WERI-Rb-1 (cell line): ENCODE results near the gene CGB8.

Experiments
- DNase-seq: peaks from one replicate; pipeline ENCODE4 v3.0.0-alpha.2; 2020
- H3K27ac ChIP-seq: fragments of 250-450 bp; sonication (Bioruptor Pico); 2 replicates; pipeline ENCODE4 v1.5.1; 2020; ENCODE audit warnings: mild to moderate bottlenecking, moderate library complexity
- H3K27me3 ChIP-seq: fragments of 250-450 bp; sonication (Bioruptor Pico); 2 replicates; pipeline ENCODE4 v1.5.1; 2021; ENCODE audit warnings: mild to moderate bottlenecking, low read depth, moderate library complexity; ENCODE audit not compliant: insufficient read depth, severe bottlenecking
- H3K36me3 ChIP-seq: fragments of 250-450 bp; sonication (Bioruptor Pico); 2 replicates; pipeline ENCODE4 v1.5.1; 2020; ENCODE audit warnings: mild to moderate bottlenecking, moderate library complexity
- H3K4me3 ChIP-seq: 2 replicates; pipeline ENCODE4 v1.5.1; 2011; ENCODE audit warnings: low read depth, mild to moderate bottlenecking, control low read depth, low read length
- H3K9me3 ChIP-seq: fragments of 250-450 bp; sonication (Bioruptor Pico); 2 replicates; pipeline ENCODE4 v1.5.1; 2021; ENCODE audit warnings: mild to moderate bottlenecking, moderate library complexity; ENCODE audit not compliant: severe bottlenecking
- TF ChIP-seq, protein P1 (sequence below): IDR thresholded peaks from 2 replicates; pipeline ENCODE4 v1.5.1; 2011; ENCODE audit warnings: low read depth, mild to moderate bottlenecking, control low read depth, inconsistent platforms, low read length

CGB8 gene

DNA sequence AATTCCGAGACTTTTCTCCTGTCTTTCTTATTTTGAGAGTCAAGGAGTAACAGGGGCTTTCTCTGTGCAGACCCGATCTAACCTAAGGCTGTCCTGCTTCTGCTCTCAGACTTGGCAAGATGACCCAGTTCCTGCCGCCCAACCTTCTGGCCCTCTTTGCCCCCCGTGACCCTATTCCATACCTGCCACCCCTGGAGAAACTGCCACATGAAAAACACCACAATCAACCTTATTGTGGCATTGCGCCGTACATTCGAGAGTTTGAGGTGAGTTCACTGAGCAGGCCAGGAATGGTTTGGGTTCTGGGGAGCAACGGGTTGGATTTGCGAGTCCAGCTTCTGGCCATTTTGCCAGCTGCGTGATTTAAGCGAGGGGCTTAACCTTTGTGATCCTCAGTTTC lies 37.4 kb upstream of the CGB8 start:
- Histone ChIP-seq H3K36me3 (peaks cover 56% of the 10 kb centered on the region), H3K27ac (peak overlapping the region; percentile 96)
- TF ChIP-seq, protein P1, sequence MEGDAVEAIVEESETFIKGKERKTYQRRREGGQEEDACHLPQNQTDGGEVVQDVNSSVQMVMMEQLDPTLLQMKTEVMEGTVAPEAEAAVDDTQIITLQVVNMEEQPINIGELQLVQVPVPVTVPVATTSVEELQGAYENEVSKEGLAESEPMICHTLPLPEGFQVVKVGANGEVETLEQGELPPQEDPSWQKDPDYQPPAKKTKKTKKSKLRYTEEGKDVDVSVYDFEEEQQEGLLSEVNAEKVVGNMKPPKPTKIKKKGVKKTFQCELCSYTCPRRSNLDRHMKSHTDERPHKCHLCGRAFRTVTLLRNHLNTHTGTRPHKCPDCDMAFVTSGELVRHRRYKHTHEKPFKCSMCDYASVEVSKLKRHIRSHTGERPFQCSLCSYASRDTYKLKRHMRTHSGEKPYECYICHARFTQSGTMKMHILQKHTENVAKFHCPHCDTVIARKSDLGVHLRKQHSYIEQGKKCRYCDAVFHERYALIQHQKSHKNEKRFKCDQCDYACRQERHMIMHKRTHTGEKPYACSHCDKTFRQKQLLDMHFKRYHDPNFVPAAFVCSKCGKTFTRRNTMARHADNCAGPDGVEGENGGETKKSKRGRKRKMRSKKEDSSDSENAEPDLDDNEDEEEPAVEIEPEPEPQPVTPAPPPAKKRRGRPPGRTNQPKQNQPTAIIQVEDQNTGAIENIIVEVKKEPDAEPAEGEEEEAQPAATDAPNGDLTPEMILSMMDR, result no peak

DNA sequence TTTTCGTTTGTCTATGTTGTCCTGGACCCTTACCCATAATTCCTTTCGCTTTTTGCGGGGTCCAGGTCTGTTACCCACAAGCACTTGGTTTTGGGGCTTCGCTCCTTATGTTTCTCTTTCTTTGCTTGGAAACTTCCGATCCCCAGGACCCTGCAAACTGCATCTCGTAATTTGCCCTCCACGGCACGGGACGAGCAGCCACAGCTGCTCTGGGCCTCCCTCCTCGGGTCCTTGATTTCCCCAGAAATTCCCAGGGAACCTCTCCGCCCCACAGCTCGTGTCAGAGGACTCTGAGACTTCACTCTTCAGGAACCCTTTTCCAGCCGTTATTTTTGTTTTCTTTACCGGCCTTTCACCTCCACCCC lies 36.9 kb upstream of the CGB8 start:
- Histone ChIP-seq H3K27me3 (no peaks in the 10 kb centered on the region), H3K9me3 (peaks cover 3% of the 10 kb centered on the region), H3K27ac (peak overlapping the region; percentile 96), H3K36me3 (peaks cover 51% of the 10 kb centered on the region), H3K4me3 (peak overlapping the region; percentile 99)
- TF ChIP-seq, protein P1, result no peak
- DNase-seq, result no peak

More for the DNA sequence above, 37.4 kb upstream of the CGB8 start:
- no peak for DNase-seq
- peak overlapping the region; percentile 99 for H3K4me3 ChIP-seq
- no peaks in the 10 kb centered on the region for H3K27me3 ChIP-seq
- peaks cover 3% of the 10 kb centered on the region for H3K9me3 ChIP-seq

DNA sequence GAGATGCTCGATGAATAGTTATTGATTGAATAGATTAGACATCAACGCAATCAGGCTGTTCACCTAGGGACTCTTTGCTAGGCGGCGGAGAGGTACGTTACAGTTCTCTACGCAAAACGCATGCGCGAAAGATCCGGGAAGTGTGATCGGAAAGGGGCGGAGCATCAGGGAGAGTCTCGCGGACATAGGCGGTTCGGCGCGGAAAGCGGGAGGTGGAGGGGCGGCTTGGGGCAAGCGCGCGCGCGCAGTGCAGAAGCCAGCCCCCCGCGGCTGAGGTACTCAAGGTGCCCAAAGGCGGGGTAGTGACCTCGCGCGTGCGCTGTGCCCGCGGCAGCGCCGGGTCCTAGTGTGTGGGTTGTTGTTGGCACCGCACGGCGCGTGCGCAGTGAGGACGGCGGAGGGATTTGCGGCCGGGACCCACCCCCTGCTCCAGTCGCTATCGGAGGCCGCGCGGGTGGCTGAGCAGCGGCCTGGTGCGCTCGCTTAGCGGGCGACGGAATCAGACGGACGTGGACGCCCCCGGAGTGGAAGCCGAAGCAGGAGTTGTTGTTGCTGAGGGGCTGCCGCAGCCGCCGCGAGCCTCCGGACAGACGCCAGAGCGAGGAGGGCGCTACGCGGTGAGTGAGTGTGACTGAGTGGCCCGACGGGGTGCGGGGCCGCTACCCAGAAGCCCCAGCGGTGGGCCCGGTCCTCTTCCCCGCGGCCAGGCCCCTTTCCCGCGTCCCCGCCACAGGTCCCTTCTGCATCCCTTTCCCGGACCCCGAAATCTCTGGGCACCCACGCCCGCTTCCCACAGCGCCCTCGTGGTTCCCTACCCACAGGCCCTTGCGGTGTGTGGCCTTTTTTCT lies 36.3 kb upstream of the CGB8 start, which contains the start of gene SNRNP70:
Gene SNRNP70 (plus strand): TSS at position 432 of the 848 bp plus-strand sequence. CDS start 964 bp downstream, outside the sequence.
- TF ChIP-seq, protein P1, result no peak
- no peaks in the 10 kb centered on the region for H3K27me3 ChIP-seq
- peak within 1 kb of the TSS; percentile 99 for H3K4me3 ChIP-seq
- peaks cover 3% of the 10 kb centered on the region for H3K9me3 ChIP-seq
- peak; percentile 99 for DNase-seq
- H3K27ac ChIP-seq, result peak within 1 kb of the TSS; percentile 96
- peaks cover 45% of the 10 kb centered on the region for H3K36me3 ChIP-seq

DNA sequence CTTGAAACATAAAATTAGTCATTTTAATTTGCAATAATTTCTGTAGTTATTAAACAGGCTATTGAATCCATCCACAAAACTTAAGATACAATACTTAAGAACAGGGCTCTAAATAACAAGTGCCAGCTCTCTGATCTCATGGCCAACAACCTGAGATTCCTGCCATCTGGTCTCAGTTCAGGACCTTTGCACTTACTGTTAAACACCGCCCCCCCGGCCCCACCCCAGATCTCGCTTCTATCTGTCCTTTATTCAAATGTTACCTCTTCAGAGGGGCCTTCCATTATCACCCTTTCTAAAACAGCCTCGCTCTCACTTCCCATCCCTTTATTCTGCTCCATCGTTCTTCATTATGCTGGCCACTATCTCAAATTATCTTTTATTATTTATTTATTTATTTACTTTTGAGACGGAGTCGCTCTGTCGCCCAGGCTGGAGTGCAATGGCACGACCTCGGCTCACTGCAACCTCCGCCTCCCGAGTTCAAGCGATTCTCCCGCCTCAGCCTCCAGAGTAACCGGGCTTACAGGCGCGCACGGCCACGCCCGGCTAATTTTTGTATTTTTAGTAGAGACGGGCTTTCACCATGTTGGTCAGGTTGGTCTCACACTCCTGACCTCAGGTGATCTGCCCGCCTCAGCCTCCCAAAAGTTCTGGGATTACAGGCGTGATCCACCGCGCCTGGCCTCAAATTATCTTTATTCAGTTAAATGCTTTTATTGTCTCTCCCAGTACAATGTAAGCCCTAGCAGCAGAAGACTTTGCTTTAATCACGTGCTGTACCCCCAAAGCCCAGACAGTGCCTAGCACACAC lies 35.5 kb upstream of the CGB8 start:
- DNase-seq, result no peak
- TF ChIP-seq, protein P1, result no peak
- H3K4me3 ChIP-seq, result peak overlapping the region; percentile 35
- H3K36me3 ChIP-seq, result peaks cover 39% of the 10 kb centered on the region
- H3K9me3 ChIP-seq, result peaks cover 3% of the 10 kb centered on the region
- peak overlapping the region; percentile 96 for H3K27ac ChIP-seq
- H3K27me3 ChIP-seq, result no peaks in the 10 kb centered on the region

DNA sequence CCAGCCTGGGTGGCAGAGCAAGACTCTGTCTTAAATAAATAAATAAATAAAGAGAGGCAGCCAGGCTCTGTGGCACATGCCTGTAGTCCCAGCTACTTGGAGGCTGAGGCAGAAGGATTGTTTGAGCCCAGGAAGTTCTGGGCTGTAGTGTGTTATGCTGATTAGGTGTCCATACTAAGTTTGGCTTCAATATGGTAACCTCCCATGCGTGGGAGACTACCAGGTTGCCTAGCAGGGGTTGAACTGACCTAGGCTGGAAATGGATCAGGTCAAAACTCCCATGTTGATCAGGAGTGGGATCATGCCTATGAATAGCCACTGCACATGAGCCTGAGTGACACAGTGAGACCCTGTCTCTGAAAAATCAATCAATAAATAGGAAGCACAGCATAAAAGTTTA lies 32.4 kb upstream of the CGB8 start:
- H3K27ac ChIP-seq, result no peak overlapping the region
- TF ChIP-seq, protein P1, result no peak
- peaks cover 10% of the 10 kb centered on the region for H3K36me3 ChIP-seq
- H3K27me3 ChIP-seq, result no peaks in the 10 kb centered on the region
- DNase-seq, result no peak
- H3K9me3 ChIP-seq, result peaks cover 3% of the 10 kb centered on the region
- no peak overlapping the region for H3K4me3 ChIP-seq
